Right lobe of liver (tissue), 6 donors: ENCODE measurements around the gene EPHA7. TPM values are rescaled to one million over a fixed set of nuclear protein-coding genes. Genes with fewer than 3 reads are reported as not detected.

Experiments
- ATAC-seq, 4 donors: fragments of 200-7000 bp; cut with Tn5 transposase; one replicate each; pipeline ENCODE4 v1.9.1; 2020; ENCODE audit warnings: mild to moderate bottlenecking in 4 of 4, moderate library complexity in 4 of 4
- DNase-seq, 3 donors: peaks; one replicate each; pipeline ENCODE4 v3.0.0-alpha.2; 2020
- H3K27ac ChIP-seq, 3 donors: fragments of 200-600 bp; one replicate each; pipeline ENCODE4 v1.8.0; 2022
- H3K27me3 ChIP-seq, 2 donors: fragments of 200-600 bp; one replicate each; pipeline ENCODE4 v1.8.0; 2022
- H3K36me3 ChIP-seq, 4 donors: fragments of 200-600 bp; sonication (generic) in 1 of 4; one replicate each; pipeline versions ENCODE4 v1.5.1 to v1.8.0; 2017 to 2022; ENCODE audit warnings: control low read depth in 1 of 4
- H3K4me1 ChIP-seq, 4 donors: fragments of 200-600 bp; sonication (generic) in 1 of 4; one replicate each; pipeline versions ENCODE4 v1.5.1 to v1.8.0; 2017 to 2022; ENCODE audit warnings: control low read depth in 1 of 4
- H3K4me3 ChIP-seq, 3 donors: fragments of 200-600 bp; one replicate each; pipeline ENCODE4 v1.8.0; 2022
- H3K9me3 ChIP-seq, 4 donors: fragments of 200-600 bp; sonication (generic) in 1 of 4; one replicate each; pipeline versions ENCODE4 v1.5.1 to v1.8.0; 2017 to 2022; ENCODE audit warnings: control low read depth in 1 of 4
- POLR2A ChIP-seq: fragments of 450-650 bp; IDR thresholded peaks from one replicate; pipeline ENCODE4 v1.6.1; 2017; ENCODE audit warnings: antibody characterized with exemption, mild to moderate bottlenecking
- WGBS: methylation state at CpG from one replicate; pipeline ENCODE4 v1.1.6; 2018; ENCODE audit warnings: low coverage, low lambda C conversion rate; ENCODE audit not compliant: insufficient coverage; ENCODE audit errors: missing lambda C conversion rate; 5-methylcytosine and 5-hydroxymethylcytosine counted together
- intact Hi-C, 2 donors: fragments of 100-400 bp; cut with DNase I; formaldehyde crosslinking; loops; one replicate each; pipeline versions ENCODE4 v1.11.2 to v1.14.1; 2022
- total RNA-seq, 6 experiments: library from RNA; depleted of rRNA in 2 of 6; stranded (reverse); fragments of >200 nt in 2 of 6; fragmentation: NEBNext Ultra II Directional in 3 of 6; extraction: Animal tissue kit (Norgen Biotek cat#: 25700) in 3 of 6; gene quantifications; one replicate each; pipeline versions ENCODE4 v1.1.0 to v1.2.4, GENCODE V29; 2016 to 2023
- TF ChIP-seq, protein P1 (sequence below), 4 donors: fragments of 200-600 bp in 3 of 4; fragments of 450-650 bp in 1 of 4; IDR thresholded peaks; one replicate each; pipeline versions ENCODE4 v1.5.1 to v1.8.0; 2016 to 2022; ENCODE audit warnings: antibody characterized with exemption in 4 of 4, mild to moderate bottlenecking in 2 of 4
- donor health status: DM: no; HTN: yes; CAD: no.
- donor health status: DM: no; HTN: no; CAD: no.
- donor health status: DM: no; HTN: no; CAD: no.
- donor health status: DM: no; HTN: yes; CAD: no.
- donor health status: DM: no; HTN: yes; CAD: no.

EPHA7 gene
- total RNA-seq, 6 experiments from 2014 or later, result 0.04 TPM; not detected in 5

DNA sequence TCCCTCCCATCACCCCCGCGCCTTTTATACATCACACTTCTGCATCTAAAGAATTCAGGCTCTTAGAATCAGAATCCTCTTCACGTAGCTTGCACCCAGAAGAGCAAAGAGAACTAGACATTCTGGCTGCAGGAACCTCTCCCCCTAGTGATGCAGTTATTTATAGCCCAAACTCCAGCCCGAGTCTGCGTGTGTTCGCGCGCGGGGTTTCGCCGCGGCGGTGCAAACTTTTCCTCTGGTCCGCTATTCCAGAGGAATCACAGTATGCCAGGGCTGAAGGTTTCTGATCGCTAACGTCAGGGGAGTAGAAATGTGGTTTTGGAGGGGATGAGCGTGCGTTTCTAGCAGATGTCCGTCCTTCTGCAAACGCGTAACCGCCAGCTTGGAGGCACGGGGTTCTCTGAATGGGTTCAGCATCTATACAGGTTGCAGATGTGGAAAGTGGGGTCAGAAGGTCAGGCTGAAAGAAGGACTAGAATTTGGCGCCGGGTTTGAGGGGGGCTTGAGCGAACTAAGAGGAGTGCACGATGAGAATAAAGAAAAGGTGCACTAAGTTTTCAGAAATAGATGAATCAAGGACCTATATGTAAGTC lies 1.8 kb downstream of the EPHA7 start:
- intact Hi-C loops, result no loop called here
- 6% methylated on average over 27 of the region's 27 CpGs for WGBS
- Histone ChIP-seq H3K27me3 (peaks cover 0 to 24% of the 10 kb centered on the region in 2 donors), H3K4me1 (peaks cover 0 to 15% (median 0%) of the 10 kb centered on the region in 4 donors), H3K27ac (no peak overlapping the region), H3K4me3 (no peak overlapping the region), H3K36me3 (no peaks in the 10 kb centered on the region), H3K9me3 (no peaks in the 10 kb centered on the region)
- no peak for DNase-seq
- ATAC-seq, result no peak
- TF ChIP-seq POLR2A, result no peak
- TF ChIP-seq, protein P1, sequence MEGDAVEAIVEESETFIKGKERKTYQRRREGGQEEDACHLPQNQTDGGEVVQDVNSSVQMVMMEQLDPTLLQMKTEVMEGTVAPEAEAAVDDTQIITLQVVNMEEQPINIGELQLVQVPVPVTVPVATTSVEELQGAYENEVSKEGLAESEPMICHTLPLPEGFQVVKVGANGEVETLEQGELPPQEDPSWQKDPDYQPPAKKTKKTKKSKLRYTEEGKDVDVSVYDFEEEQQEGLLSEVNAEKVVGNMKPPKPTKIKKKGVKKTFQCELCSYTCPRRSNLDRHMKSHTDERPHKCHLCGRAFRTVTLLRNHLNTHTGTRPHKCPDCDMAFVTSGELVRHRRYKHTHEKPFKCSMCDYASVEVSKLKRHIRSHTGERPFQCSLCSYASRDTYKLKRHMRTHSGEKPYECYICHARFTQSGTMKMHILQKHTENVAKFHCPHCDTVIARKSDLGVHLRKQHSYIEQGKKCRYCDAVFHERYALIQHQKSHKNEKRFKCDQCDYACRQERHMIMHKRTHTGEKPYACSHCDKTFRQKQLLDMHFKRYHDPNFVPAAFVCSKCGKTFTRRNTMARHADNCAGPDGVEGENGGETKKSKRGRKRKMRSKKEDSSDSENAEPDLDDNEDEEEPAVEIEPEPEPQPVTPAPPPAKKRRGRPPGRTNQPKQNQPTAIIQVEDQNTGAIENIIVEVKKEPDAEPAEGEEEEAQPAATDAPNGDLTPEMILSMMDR (IDR thresholded peaks at IDR 0.05), result no peak

DNA sequence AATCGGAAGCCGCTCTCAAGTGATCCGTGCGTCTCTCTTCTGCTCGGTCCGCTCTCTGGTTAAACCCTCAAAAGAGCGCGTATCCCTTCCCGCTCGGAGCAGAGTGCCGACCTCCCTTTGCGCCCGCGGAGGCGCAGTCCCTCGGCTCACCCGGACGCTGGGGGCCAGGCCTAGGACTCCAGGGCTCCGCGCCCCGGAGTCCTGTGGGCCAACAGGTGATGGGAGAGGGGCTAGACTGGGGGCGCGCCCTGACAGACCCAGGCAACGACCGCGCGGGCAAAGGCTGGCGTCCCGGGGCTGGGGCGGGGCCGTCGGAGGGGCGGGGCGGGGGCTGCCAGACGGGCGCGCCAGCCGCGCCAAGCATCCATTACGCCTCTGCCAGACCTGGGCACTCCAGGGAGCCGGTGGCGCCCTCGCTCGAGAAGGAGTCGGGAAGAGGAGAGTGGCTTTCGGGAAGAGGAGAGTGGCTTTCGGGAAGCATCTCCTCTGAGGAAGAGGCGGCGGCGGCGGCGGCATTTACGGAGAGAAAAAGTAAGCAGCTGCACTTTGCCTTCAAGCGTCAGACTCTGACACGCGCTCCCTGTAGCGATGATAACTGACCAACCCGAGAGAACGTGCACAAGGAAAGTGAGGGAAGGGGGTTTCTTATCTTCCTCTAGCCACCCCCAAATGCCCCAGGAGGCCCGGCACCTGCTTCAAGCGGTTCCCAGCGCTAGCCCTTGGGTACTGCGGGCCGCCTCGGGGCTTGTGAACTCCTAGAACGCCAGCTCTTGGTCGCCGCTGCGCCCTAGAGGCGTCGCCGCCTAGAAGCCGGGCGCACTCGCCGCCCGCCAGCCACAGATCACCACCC lies 2.6 kb downstream of the EPHA7 start:
- peaks cover 0 to 15% (median 0%) of the 10 kb centered on the region in 4 donors for H3K4me1 ChIP-seq
- no peaks in the 10 kb centered on the region for H3K36me3 ChIP-seq
- no peaks in the 10 kb centered on the region for H3K9me3 ChIP-seq
- H3K4me3 ChIP-seq, result no peak overlapping the region
- DNase-seq, result peak in 2 of 3 donors; percentile 16 to 43
- H3K27ac ChIP-seq, result no peak overlapping the region
- 5% methylated on average over 30 of the region's 77 CpGs for WGBS
- no peak for ATAC-seq
- no peak for TF ChIP-seq POLR2A
- TF ChIP-seq, protein P1 (IDR thresholded peaks at IDR 0.05), result no peak
- intact Hi-C loops, result no loop called here
- peaks cover 0 to 24% of the 10 kb centered on the region in 2 donors for H3K27me3 ChIP-seq

DNA sequence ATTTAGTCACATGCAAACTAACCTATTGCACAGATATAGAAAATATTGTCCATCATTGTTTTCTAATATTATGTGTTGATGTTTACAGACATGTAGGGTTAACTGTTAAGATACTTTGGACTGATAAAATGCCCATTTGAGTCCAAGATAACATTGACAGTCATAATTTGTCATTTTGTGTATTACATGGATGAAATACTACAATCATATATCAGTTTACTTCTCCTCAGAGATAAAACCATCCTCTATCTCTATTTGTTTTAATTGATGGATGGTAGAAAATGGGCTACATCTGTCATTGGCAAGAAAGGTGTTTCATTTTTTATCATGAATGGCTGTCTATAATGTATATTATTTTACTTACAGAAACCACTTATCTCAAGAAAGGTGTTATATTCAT lies 6.2 kb downstream of the EPHA7 start:
- DNase-seq (no peak), ATAC-seq (no peak)
- Histone ChIP-seq H3K36me3 (no peaks in the 10 kb centered on the region), H3K9me3 (no peaks in the 10 kb centered on the region), H3K27ac (no peak overlapping the region), H3K27me3 (peaks cover 0 to 7% of the 10 kb centered on the region in 2 donors), H3K4me3 (no peak overlapping the region), H3K4me1 (peaks cover 0 to 6% (median 0%) of the 10 kb centered on the region in 4 donors)
- TF ChIP-seq, protein P1 (IDR thresholded peaks at IDR 0.05), result no peak
- TF ChIP-seq POLR2A, result no peak
- intact Hi-C loops, result no loop called here

DNA sequence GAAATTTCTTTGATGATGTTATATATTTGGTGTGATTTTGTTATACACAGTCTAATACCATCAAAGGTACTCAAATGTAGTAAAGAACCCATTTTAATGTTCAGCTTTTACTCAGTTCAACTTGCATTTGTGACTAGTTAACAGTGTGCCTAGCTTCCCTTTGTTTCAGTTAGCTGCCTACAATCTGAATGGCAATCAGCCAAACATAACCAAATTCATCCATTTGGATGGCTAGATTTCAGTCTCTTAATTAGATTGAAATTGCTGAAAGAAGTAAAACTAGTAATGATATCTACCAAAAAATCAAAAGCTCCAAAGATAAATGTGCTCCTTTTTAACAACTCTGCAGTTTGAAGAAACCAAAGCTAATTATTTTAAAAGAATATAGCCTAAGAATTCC lies 6.9 kb downstream of the EPHA7 start:
- intact Hi-C loops, result no loop called here
- TF ChIP-seq, protein P1 (IDR thresholded peaks at IDR 0.05), result no peak
- no peak for TF ChIP-seq POLR2A
- H3K36me3 ChIP-seq, result no peaks in the 10 kb centered on the region
- H3K4me3 ChIP-seq, result no peak overlapping the region
- ATAC-seq (no peak), DNase-seq (no peak)
- H3K27me3 ChIP-seq, result peaks cover 0 to 5% of the 10 kb centered on the region in 2 donors
- no peaks in the 10 kb centered on the region for H3K9me3 ChIP-seq
- peaks cover 0 to 4% (median 0%) of the 10 kb centered on the region in 4 donors for H3K4me1 ChIP-seq
- H3K27ac ChIP-seq, result no peak overlapping the region
